ENCODE results near the gene PLEKHG3.

The PLEKHG3 gene

GRCh38 chr14:64770751-64771150, 66.5 kb downstream of the PLEKHG3 start:
- no peak for TF ChIP-seq ZNF274 (IDR thresholded peaks at IDR 0.05; ENCODE audit: low read depth, low read length)
- H3K4me3 ChIP-seq (ENCODE audit: low read length): no peak overlapping the region

GRCh38 chr14:64771161-64771560, 66.9 kb downstream of the PLEKHG3 start:
- no peak overlapping the region for H3K4me3 ChIP-seq (ENCODE audit: low read length)
- TF ChIP-seq ZNF274 (IDR thresholded peaks at IDR 0.05; ENCODE audit: low read depth, low read length): no peak

- TF ChIP-seq ZNF274 (IDR thresholded peaks at IDR 0.05; ENCODE audit: low read depth, low read length): no peak
- H3K4me3 ChIP-seq (ENCODE audit: low read length): no peak overlapping the region
These were observed 68.2 kb downstream of the PLEKHG3 start for GRCh38 chr14:64772397-64772950.

GRCh38 chr14:64773046-64773445, 68.8 kb downstream of the PLEKHG3 start:
- no peak overlapping the region for H3K4me3 ChIP-seq (ENCODE audit: low read length)
- no peak for TF ChIP-seq ZNF274 (IDR thresholded peaks at IDR 0.05; ENCODE audit: low read depth, low read length)

- no peak overlapping the region for H3K4me3 ChIP-seq (ENCODE audit: low read length)
- no peak for TF ChIP-seq ZNF274 (IDR thresholded peaks at IDR 0.05; ENCODE audit: low read depth, low read length)
These were observed 69.4 kb downstream of the PLEKHG3 start for GRCh38 chr14:64773577-64773976.

GRCh38 chr14:64774272-64774671, 70.0 kb downstream of the PLEKHG3 start:
- no peak for TF ChIP-seq ZNF274 (IDR thresholded peaks at IDR 0.05; ENCODE audit: low read depth, low read length)
- H3K4me3 ChIP-seq (ENCODE audit: low read length): no peak overlapping the region

- no peak for TF ChIP-seq ZNF274 (IDR thresholded peaks at IDR 0.05; ENCODE audit: low read depth, low read length)
- no peak overlapping the region for H3K4me3 ChIP-seq (ENCODE audit: low read length)
These were observed 71.0 kb downstream of the PLEKHG3 start for GRCh38 chr14:64775081-64775777.

GRCh38 chr14:64777461-64777860, 73.2 kb downstream of the PLEKHG3 start:
- TF ChIP-seq ZNF274 (IDR thresholded peaks at IDR 0.05; ENCODE audit: low read depth, low read length): no peak
- H3K4me3 ChIP-seq (ENCODE audit: low read length): no peak overlapping the region

- no peak overlapping the region for H3K4me3 ChIP-seq (ENCODE audit: low read length)
- TF ChIP-seq ZNF274 (IDR thresholded peaks at IDR 0.05; ENCODE audit: low read depth, low read length): no peak
These were observed 74.0 kb downstream of the PLEKHG3 start for GRCh38 chr14:64778104-64778754.

GRCh38 chr14:64779472-64779871, 75.2 kb downstream of the PLEKHG3 start:
- no peak for TF ChIP-seq ZNF274 (IDR thresholded peaks at IDR 0.05; ENCODE audit: low read depth, low read length)
- no peak overlapping the region for H3K4me3 ChIP-seq (ENCODE audit: low read length)

- no peak overlapping the region for H3K4me3 ChIP-seq (ENCODE audit: low read length)
- no peak for TF ChIP-seq ZNF274 (IDR thresholded peaks at IDR 0.05; ENCODE audit: low read depth, low read length)
These were observed 78.0 kb downstream of the PLEKHG3 start for GRCh38 chr14:64782196-64782595.

GRCh38 chr14:64784006-64784405, 79.8 kb downstream of the PLEKHG3 start:
- no peak for TF ChIP-seq ZNF274 (IDR thresholded peaks at IDR 0.05; ENCODE audit: low read depth, low read length)
- no peak overlapping the region for H3K4me3 ChIP-seq (ENCODE audit: low read length)

GRCh38 chr14:64786296-64787149, 82.3 kb downstream of the PLEKHG3 start:
- no peak overlapping the region for H3K4me3 ChIP-seq (ENCODE audit: low read length)
- TF ChIP-seq ZNF274 (IDR thresholded peaks at IDR 0.05; ENCODE audit: low read depth, low read length): no peak

- no peak for TF ChIP-seq ZNF274 (IDR thresholded peaks at IDR 0.05; ENCODE audit: low read depth, low read length)
- H3K4me3 ChIP-seq (ENCODE audit: low read length): no peak overlapping the region
These were observed 83.4 kb downstream of the PLEKHG3 start for GRCh38 chr14:64787619-64788018.

Measured in GM08714 (cell line).